HEK293 (cell line): ENCODE measurements around the gene PSMC3.

Experiments
- CTCF ChIA-PET: fragments of 350-600 bp; formaldehyde crosslinking; extraction: SDS; loops from one replicate; lab custom pipeline; 2021; ENCODE audit warnings: antibody characterized with exemption; lab: Yijun Ruan, JAX
- POLR2A ChIA-PET: fragments of 300-600 bp; formaldehyde crosslinking; extraction: SDS; loops from one replicate; lab custom pipeline; 2020; ENCODE audit warnings: antibody characterized with exemption, inconsistent platforms; lab: Yijun Ruan, JAX
- H3K27ac ChIP-seq: fragments of 200-500 bp; sonication (Bioruptor generic); 2 replicates; pipeline ENCODE4 v1.5.1; 2014; ENCODE audit warnings: low read depth, low read length, control low read depth, inconsistent platforms; ENCODE audit errors: extremely low read depth
- H3K36me3 ChIP-seq, 2 experiments: fragments of 200-500 bp in 1 of 2; sonication (Bioruptor generic) in 1 of 2; 1 replicate in 1 of 2; 2 replicates in 1 of 2; pipeline ENCODE4 v1.5.1; 2014 to 2017; ENCODE audit warnings: inconsistent platforms in 2 of 2, low read length in 2 of 2; ENCODE audit not compliant: control insufficient read depth in 2 of 2, insufficient read depth in 1 of 2
- H3K4me1 ChIP-seq: fragments of 200-500 bp; sonication (Bioruptor generic); 2 replicates; pipeline ENCODE4 v1.5.1; 2014; ENCODE audit warnings: mild to moderate bottlenecking, low read length, inconsistent platforms; ENCODE audit not compliant: control insufficient read depth, insufficient read depth
- H3K4me3 ChIP-seq: 2 replicates; pipeline ENCODE4 v1.5.1; 2011; ENCODE audit warnings: low read depth, mild to moderate bottlenecking, control low read depth, low read length, moderate library complexity
- H3K9me3 ChIP-seq: fragments of 200-500 bp; sonication (Bioruptor generic); 2 replicates; pipeline ENCODE4 v1.5.1; 2014; ENCODE audit warnings: low read depth, low read length, inconsistent platforms; ENCODE audit not compliant: control insufficient read depth, insufficient read depth
- MEIS1 ChIP-seq: sonication (generic); formaldehyde crosslinking; IDR thresholded peaks from 2 replicates; pipeline ENCODE4 v1.8.1; 2022; ENCODE audit warnings: missing genetic modification reagents, mild to moderate bottlenecking, borderline replicate concordance
- MYNN ChIP-seq: fragments of 450-650 bp; formaldehyde crosslinking; IDR thresholded peaks from 2 replicates; pipeline ENCODE4 v1.5.1; 2016; ENCODE audit warnings: missing biosample characterization, missing genetic modification characterization, borderline replicate concordance
- SCRT2 ChIP-seq: fragments of 450-650 bp; formaldehyde crosslinking; IDR thresholded peaks from 2 replicates; pipeline ENCODE4 v1.5.1; 2016; ENCODE audit warnings: missing biosample characterization, missing genetic modification characterization
- SP2 ChIP-seq: fragments of 450-650 bp; formaldehyde crosslinking; IDR thresholded peaks from 2 replicates; pipeline ENCODE4 v1.5.1; 2016; ENCODE audit warnings: missing biosample characterization, missing genetic modification characterization
- ZBTB8A ChIP-seq: fragments of 450-650 bp; formaldehyde crosslinking; IDR thresholded peaks from 2 replicates; pipeline ENCODE4 v1.5.1; 2016; ENCODE audit warnings: missing biosample characterization, missing genetic modification characterization
- ZFP37 ChIP-seq: fragments of 450-650 bp; formaldehyde crosslinking; IDR thresholded peaks from 2 replicates; pipeline ENCODE4 v1.5.1; 2016; ENCODE audit warnings: missing biosample characterization, missing genetic modification characterization
- ZNF132 ChIP-seq: fragments of 450-650 bp; formaldehyde crosslinking; IDR thresholded peaks from 2 replicates; pipeline ENCODE4 v1.5.1; 2017; ENCODE audit warnings: missing biosample characterization, missing genetic modification characterization, borderline replicate concordance
- ZNF133 ChIP-seq: fragments of 450-650 bp; formaldehyde crosslinking; IDR thresholded peaks from 2 replicates; pipeline ENCODE4 v1.5.1; 2016; ENCODE audit warnings: missing biosample characterization, missing genetic modification characterization
- ZNF138 ChIP-seq: fragments of 450-650 bp; formaldehyde crosslinking; IDR thresholded peaks from 2 replicates; pipeline ENCODE4 v1.5.1; 2016; ENCODE audit warnings: missing biosample characterization, missing genetic modification characterization, borderline replicate concordance
- ZNF211 ChIP-seq: fragments of 450-650 bp; formaldehyde crosslinking; IDR thresholded peaks from 2 replicates; pipeline ENCODE4 v1.5.1; 2016; ENCODE audit warnings: low read depth, missing biosample characterization, missing genetic modification characterization
- ZNF214 ChIP-seq: fragments of 450-650 bp; formaldehyde crosslinking; IDR thresholded peaks from 2 replicates; pipeline ENCODE4 v1.5.1; 2017; ENCODE audit warnings: missing biosample characterization, mild to moderate bottlenecking, missing genetic modification characterization, borderline replicate concordance
- ZNF324 ChIP-seq: fragments of 450-650 bp; formaldehyde crosslinking; IDR thresholded peaks from 2 replicates; pipeline ENCODE4 v1.5.1; 2016; ENCODE audit warnings: missing biosample characterization, missing genetic modification characterization
- ZNF354C ChIP-seq: fragments of 450-650 bp; formaldehyde crosslinking; IDR thresholded peaks from 2 replicates; pipeline ENCODE4 v1.5.1; 2016; ENCODE audit warnings: missing biosample characterization, missing genetic modification characterization, low read depth, borderline replicate concordance
- ZNF366 ChIP-seq: fragments of 450-650 bp; formaldehyde crosslinking; conservative IDR thresholded peaks from 2 replicates; pipeline ENCODE4 v1.5.1; 2016; ENCODE audit warnings: missing biosample characterization, missing genetic modification characterization
- ZNF426 ChIP-seq: fragments of 450-650 bp; formaldehyde crosslinking; IDR thresholded peaks from 2 replicates; pipeline ENCODE4 v1.5.1; 2017; ENCODE audit warnings: missing biosample characterization, missing genetic modification characterization, mild to moderate bottlenecking, inconsistent platforms, moderate library complexity
- ZNF433 ChIP-seq: fragments of 450-650 bp; formaldehyde crosslinking; IDR thresholded peaks from 2 replicates; pipeline ENCODE4 v1.5.1; 2016; ENCODE audit warnings: missing biosample characterization, missing genetic modification characterization, low read depth
- ZNF621 ChIP-seq: fragments of 450-650 bp; formaldehyde crosslinking; IDR thresholded peaks from 2 replicates; pipeline ENCODE4 v1.5.1; 2017; ENCODE audit warnings: missing biosample characterization, missing genetic modification characterization
- ZNF626 ChIP-seq: fragments of 450-650 bp; sonication (Bioruptor Pico); formaldehyde crosslinking; IDR thresholded peaks from 2 replicates; pipeline ENCODE4 v1.5.1; 2018; ENCODE audit warnings: missing biosample characterization, missing genetic modification characterization, inconsistent platforms
- ZNF776 ChIP-seq: fragments of 450-650 bp; formaldehyde crosslinking; IDR thresholded peaks from 2 replicates; pipeline ENCODE4 v1.5.0; 2017; ENCODE audit warnings: missing biosample characterization, missing genetic modification characterization, borderline replicate concordance
- TF ChIP-seq, protein P1 (sequence below): fragments of 450-650 bp; formaldehyde crosslinking; IDR thresholded peaks from 2 replicates; pipeline ENCODE4 v1.5.1; 2016; ENCODE audit warnings: missing biosample characterization, missing genetic modification characterization
- TF ChIP-seq, protein P2 (sequence below): fragments of 450-650 bp; formaldehyde crosslinking; IDR thresholded peaks from 2 replicates; pipeline ENCODE4 v1.5.1; 2016; ENCODE audit warnings: missing biosample characterization, missing genetic modification characterization
- TF ChIP-seq, protein P3 (sequence below): fragments of 450-650 bp; formaldehyde crosslinking; IDR thresholded peaks from 2 replicates; pipeline ENCODE4 v1.5.1; 2016; ENCODE audit warnings: missing biosample characterization, missing genetic modification characterization, low read depth
- TF ChIP-seq, protein P4 (sequence below): fragments of 450-650 bp; formaldehyde crosslinking; IDR thresholded peaks from 2 replicates; pipeline ENCODE4 v1.5.1; 2016; ENCODE audit warnings: missing biosample characterization, missing genetic modification characterization
- TF ChIP-seq, protein P5 (sequence below): fragments of 450-650 bp; formaldehyde crosslinking; IDR thresholded peaks from 2 replicates; pipeline ENCODE4 v1.5.1; 2016; ENCODE audit warnings: missing biosample characterization, missing genetic modification characterization, low read depth
- TF ChIP-seq, protein P6 (sequence below): fragments of 450-650 bp; formaldehyde crosslinking; IDR thresholded peaks from 2 replicates; pipeline ENCODE4 v1.5.1; 2016; ENCODE audit warnings: missing biosample characterization, missing genetic modification characterization

Gene PSMC3

DNA sequence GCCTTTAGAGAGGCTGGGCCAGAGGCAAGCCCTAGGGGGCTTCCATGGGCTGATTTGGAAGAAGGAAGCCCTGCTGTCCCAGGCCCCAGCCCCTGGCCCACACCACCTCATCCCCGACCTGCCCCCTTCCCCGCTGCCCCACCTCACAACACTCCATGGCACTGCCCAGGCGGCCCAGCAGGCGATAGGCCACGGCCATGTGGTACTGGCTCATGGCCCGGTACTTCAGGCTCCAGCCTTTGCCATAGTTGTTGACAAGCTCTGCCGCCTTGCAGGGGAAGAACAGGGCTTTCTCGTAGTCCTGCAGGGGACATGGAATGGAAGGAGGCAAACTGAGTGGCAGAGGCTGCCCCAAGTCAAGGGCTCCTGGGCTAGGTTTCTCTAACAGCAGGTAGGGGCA is 16.3 kb upstream of the PSMC3 start (continued):
- TF ChIP-seq, protein P1, sequence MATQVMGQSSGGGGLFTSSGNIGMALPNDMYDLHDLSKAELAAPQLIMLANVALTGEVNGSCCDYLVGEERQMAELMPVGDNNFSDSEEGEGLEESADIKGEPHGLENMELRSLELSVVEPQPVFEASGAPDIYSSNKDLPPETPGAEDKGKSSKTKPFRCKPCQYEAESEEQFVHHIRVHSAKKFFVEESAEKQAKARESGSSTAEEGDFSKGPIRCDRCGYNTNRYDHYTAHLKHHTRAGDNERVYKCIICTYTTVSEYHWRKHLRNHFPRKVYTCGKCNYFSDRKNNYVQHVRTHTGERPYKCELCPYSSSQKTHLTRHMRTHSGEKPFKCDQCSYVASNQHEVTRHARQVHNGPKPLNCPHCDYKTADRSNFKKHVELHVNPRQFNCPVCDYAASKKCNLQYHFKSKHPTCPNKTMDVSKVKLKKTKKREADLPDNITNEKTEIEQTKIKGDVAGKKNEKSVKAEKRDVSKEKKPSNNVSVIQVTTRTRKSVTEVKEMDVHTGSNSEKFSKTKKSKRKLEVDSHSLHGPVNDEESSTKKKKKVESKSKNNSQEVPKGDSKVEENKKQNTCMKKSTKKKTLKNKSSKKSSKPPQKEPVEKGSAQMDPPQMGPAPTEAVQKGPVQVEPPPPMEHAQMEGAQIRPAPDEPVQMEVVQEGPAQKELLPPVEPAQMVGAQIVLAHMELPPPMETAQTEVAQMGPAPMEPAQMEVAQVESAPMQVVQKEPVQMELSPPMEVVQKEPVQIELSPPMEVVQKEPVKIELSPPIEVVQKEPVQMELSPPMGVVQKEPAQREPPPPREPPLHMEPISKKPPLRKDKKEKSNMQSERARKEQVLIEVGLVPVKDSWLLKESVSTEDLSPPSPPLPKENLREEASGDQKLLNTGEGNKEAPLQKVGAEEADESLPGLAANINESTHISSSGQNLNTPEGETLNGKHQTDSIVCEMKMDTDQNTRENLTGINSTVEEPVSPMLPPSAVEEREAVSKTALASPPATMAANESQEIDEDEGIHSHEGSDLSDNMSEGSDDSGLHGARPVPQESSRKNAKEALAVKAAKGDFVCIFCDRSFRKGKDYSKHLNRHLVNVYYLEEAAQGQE (tag by site-specific recombination), result no peak
- no peak for TF ChIP-seq ZNF626
- TF ChIP-seq SP2 (tag by site-specific recombination), result no peak
- TF ChIP-seq ZNF133 (tag by site-specific recombination), result no peak
- TF ChIP-seq ZNF433 (tag by site-specific recombination), result no peak
- no peak for TF ChIP-seq ZBTB8A (tag by site-specific recombination)
- no peak for TF ChIP-seq ZNF211 (tag by site-specific recombination)
- no peak for TF ChIP-seq MEIS1 (CRISPR knock-in tag)
- TF ChIP-seq ZNF426 (tag by site-specific recombination), result no peak
- no peak for TF ChIP-seq ZFP37 (tag by site-specific recombination)
- TF ChIP-seq ZNF621 (tag by site-specific recombination), result no peak
- TF ChIP-seq ZNF132 (tag by site-specific recombination), result no peak

DNA sequence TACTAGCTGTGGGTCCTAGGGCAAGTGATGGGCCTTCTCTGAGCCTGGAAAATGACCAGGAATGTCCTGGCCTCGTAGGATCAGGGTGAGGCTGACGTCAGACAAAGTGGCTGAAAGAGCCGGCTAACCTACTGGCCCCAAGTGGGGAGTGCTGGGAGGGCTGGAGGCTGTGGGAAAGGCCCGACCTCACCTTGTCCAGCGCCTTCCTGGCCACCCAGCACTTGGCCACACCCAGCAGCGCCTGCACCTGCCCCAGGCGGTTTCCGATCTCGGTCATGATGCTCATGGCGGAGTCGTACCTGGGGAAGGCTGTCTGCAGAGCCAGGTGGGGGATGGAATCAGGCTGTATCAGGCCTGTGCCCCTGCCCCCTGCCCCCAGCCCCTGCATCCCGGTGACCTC is 15.2 kb upstream of the PSMC3 start:
- no peaks in the 10 kb centered on the region for H3K9me3 ChIP-seq
- ChIA-PET CTCF (interaction anchor here (1.1 kb wide), 1 partner anchor 13 kb away, joined by 4 read pairs; no protein-coding TSS in a partner anchor), POLR2A (no interaction called here)
- H3K27ac ChIP-seq, result no peak overlapping the region
- H3K4me1 ChIP-seq, result no peaks in the 10 kb centered on the region
- H3K36me3 ChIP-seq, result no peaks in the 10 kb centered on the region
- no peak overlapping the region for H3K4me3 ChIP-seq
- no peak for TF ChIP-seq ZNF354C (tag by site-specific recombination)
- TF ChIP-seq MYNN (tag by site-specific recombination), result no peak
- TF ChIP-seq, protein P2, sequence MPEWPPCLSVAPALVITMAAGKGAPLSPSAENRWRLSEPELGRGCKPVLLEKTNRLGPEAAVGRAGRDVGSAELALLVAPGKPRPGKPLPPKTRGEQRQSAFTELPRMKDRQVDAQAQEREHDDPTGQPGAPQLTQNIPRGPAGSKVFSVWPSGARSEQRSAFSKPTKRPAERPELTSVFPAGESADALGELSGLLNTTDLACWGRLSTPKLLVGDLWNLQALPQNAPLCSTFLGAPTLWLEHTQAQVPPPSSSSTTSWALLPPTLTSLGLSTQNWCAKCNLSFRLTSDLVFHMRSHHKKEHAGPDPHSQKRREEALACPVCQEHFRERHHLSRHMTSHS (tag by site-specific recombination), result no peak
- no peak for TF ChIP-seq ZNF214
- TF ChIP-seq, protein P3, sequence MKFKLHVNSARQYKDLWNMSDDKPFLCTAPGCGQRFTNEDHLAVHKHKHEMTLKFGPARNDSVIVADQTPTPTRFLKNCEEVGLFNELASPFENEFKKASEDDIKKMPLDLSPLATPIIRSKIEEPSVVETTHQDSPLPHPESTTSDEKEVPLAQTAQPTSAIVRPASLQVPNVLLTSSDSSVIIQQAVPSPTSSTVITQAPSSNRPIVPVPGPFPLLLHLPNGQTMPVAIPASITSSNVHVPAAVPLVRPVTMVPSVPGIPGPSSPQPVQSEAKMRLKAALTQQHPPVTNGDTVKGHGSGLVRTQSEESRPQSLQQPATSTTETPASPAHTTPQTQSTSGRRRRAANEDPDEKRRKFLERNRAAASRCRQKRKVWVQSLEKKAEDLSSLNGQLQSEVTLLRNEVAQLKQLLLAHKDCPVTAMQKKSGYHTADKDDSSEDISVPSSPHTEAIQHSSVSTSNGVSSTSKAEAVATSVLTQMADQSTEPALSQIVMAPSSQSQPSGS, result no peak
- TF ChIP-seq, protein P4, sequence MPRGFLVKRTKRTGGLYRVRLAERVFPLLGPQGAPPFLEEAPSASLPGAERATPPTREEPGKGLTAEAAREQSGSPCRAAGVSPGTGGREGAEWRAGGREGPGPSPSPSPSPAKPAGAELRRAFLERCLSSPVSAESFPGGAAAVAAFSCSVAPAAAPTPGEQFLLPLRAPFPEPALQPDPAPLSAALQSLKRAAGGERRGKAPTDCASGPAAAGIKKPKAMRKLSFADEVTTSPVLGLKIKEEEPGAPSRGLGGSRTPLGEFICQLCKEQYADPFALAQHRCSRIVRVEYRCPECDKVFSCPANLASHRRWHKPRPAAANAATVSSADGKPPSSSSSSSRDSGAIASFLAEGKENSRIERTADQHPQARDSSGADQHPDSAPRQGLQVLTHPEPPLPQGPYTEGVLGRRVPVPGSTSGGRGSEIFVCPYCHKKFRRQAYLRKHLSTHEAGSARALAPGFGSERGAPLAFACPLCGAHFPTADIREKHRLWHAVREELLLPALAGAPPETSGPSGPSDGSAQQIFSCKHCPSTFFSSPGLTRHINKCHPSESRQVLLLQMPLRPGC (tag by site-specific recombination), result no peak
- no peak for TF ChIP-seq ZNF138 (tag by site-specific recombination)
- TF ChIP-seq MEIS1 (CRISPR knock-in tag), result no peak
- TF ChIP-seq ZNF324 (tag by site-specific recombination), result no peak
- no peak for TF ChIP-seq ZNF776 (tag by site-specific recombination)
- TF ChIP-seq SCRT2 (tag by site-specific recombination), result no peak
- no peak for TF ChIP-seq ZNF366 (tag by site-specific recombination)
- TF ChIP-seq, protein P5, sequence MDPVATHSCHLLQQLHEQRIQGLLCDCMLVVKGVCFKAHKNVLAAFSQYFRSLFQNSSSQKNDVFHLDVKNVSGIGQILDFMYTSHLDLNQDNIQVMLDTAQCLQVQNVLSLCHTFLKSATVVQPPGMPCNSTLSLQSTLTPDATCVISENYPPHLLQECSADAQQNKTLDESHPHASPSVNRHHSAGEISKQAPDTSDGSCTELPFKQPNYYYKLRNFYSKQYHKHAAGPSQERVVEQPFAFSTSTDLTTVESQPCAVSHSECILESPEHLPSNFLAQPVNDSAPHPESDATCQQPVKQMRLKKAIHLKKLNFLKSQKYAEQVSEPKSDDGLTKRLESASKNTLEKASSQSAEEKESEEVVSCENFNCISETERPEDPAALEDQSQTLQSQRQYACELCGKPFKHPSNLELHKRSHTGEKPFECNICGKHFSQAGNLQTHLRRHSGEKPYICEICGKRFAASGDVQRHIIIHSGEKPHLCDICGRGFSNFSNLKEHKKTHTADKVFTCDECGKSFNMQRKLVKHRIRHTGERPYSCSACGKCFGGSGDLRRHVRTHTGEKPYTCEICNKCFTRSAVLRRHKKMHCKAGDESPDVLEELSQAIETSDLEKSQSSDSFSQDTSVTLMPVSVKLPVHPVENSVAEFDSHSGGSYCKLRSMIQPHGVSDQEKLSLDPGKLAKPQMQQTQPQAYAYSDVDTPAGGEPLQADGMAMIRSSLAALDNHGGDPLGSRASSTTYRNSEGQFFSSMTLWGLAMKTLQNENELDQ, result no peak
- TF ChIP-seq, protein P6, sequence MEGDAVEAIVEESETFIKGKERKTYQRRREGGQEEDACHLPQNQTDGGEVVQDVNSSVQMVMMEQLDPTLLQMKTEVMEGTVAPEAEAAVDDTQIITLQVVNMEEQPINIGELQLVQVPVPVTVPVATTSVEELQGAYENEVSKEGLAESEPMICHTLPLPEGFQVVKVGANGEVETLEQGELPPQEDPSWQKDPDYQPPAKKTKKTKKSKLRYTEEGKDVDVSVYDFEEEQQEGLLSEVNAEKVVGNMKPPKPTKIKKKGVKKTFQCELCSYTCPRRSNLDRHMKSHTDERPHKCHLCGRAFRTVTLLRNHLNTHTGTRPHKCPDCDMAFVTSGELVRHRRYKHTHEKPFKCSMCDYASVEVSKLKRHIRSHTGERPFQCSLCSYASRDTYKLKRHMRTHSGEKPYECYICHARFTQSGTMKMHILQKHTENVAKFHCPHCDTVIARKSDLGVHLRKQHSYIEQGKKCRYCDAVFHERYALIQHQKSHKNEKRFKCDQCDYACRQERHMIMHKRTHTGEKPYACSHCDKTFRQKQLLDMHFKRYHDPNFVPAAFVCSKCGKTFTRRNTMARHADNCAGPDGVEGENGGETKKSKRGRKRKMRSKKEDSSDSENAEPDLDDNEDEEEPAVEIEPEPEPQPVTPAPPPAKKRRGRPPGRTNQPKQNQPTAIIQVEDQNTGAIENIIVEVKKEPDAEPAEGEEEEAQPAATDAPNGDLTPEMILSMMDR (tag by site-specific recombination), result no peak
